GM18951 (cell line): ENCODE data around the gene MSGN1.

Experiments
- POLR2A ChIP-seq: IDR thresholded peaks from 4 replicates; pipeline ENCODE4 v1.6.1; 2011; ENCODE audit warnings: mild to moderate bottlenecking; ENCODE audit not compliant: insufficient read length, insufficient read depth; ENCODE audit errors: extremely low read depth
- in situ Hi-C: fragments of 300-500 bp; cut with MboI; formaldehyde crosslinking; loops from one replicate; pipeline ENCODE4 v1.12.0; 2022; ENCODE audit warnings: low sequenced_read_pairs, mixed read lengths, inconsistent platforms; ENCODE audit not compliant: unreplicated experiment

Gene MSGN1

DNA sequence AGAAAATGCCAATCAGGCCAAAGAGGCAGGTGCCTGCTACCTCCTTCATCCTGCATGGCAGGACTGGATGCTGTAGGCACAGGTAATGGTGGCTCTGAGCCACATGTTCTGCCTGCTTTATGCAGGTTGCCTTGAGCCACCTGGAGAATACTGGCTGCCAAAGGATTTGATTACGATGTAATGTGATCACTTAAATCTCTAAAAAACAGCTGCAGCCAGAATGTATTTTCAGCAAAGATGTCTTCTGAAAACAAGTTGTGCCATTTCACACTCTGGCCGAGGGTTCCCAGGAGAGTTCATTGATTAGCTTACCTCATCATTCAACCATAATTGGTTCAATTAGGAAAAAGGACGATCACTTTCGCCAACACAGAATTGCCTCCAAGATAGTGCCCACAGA, 17.9 kb upstream of the MSGN1 start:
- in situ Hi-C loops: no loop called here
- no peak for TF ChIP-seq POLR2A

DNA sequence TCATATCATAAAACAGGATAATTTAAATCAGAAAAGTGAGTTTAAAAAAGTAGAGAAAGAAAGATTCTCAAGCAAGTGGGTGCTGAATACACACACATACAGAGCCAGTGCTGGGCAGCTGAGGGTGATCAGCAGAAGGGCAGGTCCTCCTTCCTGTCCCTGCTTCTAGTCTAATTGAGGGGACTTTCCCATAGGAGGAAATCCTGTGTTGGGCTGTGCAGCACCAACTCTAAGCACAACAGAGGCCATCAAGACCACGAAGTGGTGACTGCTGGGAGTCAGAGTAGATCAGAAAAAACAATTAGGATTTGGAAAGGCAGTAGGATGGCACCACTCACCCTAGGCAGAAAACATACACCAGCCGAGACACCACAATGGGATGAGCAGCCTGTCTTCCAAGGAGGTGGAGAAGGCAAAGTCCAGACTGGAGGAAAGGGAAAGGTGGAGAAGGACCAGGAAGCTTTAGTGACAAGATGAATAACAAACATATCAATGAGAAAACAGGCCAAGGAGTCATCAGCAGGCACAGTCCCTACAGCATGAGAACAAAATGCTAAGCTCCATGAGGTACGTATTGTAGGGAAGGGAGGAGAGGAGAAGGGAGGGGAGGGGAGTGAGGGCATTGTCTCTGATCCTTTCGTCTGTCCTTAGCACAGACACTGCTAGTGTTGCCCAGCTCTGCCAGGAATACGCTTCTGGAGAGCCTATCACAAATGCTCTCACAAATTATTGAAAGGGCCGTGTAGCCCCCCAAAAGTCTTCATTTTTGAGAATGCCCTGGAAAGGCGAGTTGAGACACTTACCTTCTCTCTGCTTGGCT, 16.7 kb upstream of the MSGN1 start:
- TF ChIP-seq POLR2A: no peak
- in situ Hi-C loops: no loop called here

DNA sequence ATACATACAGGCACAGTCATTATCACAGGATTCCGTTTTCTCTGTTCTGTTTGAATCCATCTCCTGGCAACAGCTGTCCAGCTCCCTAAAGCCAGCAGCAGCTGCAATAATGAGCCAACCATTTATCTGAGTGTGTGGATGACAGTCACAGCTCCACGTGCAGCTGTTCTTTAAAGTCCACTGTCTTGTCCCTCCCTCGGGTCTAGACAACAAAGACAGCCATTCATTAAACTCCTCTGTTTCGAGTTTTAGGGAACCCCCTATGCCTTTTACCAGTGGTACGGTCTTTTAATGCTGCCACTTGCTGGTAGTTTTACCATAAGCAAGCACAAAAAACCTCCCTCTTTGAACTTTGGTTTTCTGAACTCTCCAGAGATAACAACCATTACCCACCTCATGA, 16.0 kb upstream of the MSGN1 start:
- TF ChIP-seq POLR2A: no peak
- in situ Hi-C loops: no loop called here

DNA sequence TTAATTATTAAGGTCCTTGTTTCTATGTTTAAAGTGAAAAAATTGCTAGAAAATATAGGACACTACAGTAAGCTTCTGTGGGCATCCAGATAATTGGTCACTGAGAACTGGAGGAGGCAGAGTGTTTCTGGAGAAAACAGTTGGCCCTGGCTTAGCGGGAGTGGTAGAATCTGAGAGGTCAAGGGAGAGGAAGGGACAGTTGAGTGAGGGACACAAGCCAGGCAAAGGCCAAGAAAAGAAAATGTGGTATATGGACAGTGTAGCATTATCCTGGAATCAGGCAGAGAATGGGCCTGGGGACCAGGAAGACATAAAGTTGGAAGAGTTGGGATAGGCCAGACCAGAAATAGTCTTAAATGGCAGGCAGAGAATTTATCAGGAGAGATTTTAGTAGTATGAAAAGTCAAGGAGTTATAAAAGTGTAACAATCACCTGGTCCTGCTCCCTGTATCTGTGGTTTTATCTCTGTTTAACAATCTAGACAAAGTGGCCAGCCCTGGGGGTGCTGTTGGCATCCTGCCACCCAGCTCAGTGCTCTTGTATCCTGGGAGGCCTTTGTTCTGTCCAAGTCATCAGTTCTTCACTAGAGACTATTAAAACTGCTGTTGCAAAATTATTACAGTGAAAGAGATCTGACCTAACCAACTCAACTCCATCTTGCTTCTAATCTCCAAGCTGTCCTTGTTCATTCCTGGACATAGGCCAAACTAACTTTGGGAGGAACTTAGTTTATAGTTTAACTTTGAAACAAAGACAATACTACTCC, 15.4 kb upstream of the MSGN1 start:
- in situ Hi-C loops: no loop called here
- no peak for TF ChIP-seq POLR2A

DNA sequence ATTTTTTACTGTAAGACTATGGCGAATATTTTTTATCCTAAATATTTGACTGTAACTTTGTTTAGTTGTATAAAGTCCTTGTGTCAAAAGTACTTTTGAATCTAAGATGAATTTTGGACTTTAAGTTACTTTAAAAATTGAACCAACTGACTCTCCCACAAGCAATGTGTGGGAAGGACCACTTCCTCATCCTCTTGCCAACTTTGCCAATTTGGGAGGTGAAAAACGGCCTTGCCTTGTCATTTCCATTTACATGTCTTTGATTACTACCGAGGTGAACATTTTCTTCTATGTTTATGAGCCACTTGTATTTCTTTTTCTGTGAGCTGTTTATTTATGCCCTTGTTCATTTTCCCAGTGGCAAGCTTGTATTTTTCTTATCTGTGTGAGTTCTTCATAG, 12.8 kb upstream of the MSGN1 start:
- TF ChIP-seq POLR2A: no peak
- in situ Hi-C loops: no loop called here

DNA sequence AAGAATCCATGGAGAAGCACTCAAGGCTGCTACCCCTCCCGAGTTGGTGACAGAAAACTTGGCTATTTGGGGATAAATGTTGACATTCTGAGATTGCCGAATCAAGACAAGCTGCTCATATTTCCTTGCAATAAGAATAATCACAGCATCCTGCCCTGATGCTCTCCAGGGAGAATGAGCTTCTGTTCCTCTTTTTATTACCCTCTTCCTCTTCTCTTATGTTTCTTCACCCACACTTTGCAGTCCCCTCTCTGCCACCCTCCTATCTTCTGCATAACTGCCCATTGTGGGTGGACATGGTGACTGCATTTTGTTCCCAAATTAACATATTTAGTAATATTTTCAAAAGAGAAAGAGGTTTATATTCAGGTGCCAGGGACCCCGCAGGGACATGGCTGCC, 11.9 kb upstream of the MSGN1 start:
- no peak for TF ChIP-seq POLR2A
- in situ Hi-C loops: no loop called here

DNA sequence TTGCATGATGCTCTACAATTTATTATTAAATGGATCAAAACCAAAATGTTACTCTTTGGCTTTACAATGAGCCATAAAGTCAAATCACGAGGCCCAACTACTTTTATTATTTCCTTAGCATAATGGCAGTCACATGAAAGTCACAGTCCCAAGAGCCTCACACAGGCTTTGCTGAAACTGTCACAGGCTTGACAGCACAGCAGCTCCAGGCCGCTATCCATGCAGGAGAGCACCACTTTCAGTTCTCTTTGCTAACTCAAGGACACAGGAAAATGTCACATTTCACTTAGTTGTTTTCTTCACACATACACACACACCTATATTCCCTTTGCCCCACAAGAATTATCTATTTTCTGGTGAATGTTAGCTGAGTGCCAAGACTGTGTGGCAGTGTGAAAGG, 11.1 kb upstream of the MSGN1 start:
- in situ Hi-C loops: no loop called here
- no peak for TF ChIP-seq POLR2A

DNA sequence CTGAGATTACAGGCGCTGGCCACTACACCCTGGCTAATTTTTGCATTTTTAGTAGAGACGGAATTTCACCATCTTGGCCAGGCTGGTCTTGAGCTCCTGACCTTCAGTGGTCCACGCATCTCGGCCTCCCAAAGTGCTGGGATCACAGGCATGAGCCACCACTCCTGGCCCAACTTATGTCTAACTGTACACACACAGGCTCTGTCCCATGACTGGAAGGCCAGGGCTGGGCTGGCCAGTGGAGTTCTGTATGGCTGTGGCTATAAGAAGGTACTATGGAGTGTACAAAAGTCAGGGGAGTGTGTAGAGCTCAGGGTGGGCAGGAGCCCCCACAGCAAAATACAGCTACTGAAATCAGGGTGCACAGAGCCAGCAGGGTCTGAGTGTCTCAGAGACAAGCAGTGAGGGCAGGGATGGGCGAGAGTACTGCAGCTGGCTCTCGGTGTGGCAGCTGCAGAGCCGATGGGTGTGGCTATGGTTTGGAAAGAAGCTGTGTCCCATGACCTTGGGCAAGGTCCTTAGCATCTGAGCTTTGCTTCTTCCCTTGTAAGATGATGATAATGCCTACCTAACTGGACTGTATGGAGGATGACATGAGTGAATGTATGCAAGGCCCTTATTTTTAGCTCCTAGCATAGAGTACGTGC, 10.4 kb upstream of the MSGN1 start:
- in situ Hi-C loops: no loop called here

DNA sequence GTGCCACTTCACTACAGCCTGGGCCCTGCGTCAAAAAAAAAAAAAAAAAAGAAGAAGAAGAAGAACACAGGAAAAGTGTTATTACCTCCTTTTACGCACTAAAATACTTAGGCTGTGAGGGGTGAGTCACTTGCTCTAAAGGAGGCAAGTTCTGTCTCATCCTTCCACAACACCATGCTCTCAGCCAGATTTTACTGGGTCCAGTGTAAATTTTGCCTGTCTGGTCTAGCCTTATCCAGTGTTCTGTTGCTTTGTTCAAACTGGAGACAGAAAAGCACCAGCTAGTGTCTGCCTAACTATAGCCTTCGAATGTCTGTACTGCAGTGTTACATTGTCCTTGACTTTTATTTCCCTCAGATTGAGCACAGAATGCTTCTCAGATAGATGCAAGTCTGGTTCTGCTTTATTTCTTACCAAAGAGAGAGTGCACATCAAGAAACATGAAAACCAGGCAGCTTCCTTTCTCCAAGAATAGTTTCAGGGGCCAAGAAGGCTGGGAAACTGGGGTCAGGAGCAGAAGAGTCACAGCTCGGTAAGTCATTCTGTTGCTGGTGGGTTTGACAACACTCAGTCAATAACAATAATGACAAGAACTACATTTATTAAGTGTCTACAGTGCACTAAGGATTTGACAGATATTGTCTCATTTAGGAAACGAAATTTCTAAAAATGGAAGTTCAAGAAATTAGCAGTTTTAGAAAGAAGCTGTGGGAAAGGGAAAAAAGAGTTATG, 3.1 kb upstream of the MSGN1 start:
- in situ Hi-C loops: no loop called here
- TF ChIP-seq POLR2A: no peak

More for the DNA sequence above, 10.4 kb upstream of the MSGN1 start:
- TF ChIP-seq POLR2A: no peak

DNA sequence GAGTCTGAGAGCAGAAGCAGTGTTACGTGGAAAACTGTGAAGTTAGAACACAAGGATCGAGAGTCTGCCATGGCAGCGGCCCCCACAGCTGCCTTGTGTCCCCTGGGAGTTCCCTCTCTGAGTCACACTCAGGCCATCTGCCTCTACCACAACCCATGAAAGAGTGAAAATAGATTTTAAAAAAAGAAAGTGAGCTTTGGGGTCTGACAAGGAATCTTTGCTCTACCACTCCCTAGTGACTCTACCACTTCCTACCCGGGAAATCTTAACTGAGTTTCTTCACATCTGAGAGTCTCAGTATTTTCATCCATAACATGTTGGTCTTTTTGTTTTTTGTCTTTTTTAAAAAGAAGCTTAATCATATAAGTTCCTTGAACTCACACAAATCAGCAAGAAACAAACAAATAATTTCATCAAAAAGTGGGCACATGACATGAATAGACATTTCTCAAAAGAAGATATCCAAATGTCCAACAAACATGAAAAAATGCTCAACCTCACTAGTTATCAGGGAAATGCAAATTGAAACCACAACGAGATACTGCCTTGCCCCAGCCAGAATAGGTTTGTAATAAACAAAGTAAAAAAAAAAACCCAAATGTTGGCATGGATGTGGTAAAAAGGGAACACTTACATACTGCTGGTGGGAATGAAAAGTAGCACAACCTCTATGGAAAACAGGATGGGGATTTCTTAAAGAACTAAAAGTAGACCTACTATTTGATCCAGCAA, 2.4 kb upstream of the MSGN1 start:
- no peak for TF ChIP-seq POLR2A
- in situ Hi-C loops: no loop called here

DNA sequence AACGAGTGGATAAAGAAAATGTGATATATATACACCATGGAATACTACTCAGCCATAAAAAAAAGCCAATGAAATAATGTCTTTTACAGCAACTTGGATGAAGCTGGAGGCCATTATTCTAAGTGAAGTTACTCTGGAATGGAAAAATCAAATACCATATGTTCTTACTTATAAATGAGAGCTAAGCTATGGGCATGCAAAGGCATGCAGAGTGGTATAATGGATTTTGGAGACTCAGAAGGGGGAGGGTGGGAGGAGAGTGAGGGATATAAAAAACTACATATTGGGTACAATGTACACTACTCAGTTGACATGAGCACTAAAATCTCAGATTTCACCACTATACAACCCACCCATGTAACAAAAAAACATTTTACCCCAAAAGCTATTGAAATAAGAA, 1.7 kb upstream of the MSGN1 start:
- in situ Hi-C loops: no loop called here
- TF ChIP-seq POLR2A: no peak

DNA sequence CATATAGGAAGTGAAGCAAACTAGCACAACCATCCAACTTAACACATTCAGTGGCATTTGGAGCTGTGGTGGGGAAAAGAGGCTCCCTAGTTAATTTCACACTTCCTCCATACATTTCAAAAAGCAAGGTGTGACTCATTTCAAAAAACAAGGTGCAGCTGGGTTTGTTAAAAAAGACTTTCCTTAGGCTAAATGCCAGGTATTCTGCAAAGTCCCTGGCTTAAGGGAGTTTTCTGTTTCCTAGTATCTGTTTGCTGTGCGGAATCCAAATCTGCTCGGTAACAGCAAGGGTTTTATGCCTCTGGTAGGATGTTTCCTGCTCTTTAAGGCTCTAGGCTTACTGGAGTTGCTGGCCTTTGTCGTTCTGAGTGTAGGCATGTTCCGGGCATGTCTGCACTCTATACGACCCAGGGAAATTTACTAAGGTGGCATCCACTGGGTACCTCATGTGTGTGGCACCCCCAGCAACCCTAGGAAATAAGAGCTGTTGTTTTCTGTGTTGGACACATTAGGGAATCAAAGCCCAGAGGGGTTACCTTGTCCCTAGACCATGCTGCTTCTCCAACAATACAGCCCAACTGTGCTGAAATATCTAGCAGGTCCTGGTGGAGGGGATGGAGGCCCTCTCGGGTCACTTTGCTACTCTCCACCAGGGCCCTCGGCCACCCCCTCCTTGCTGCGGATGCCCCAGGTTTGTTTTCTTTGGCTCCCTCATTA, 634 bp upstream of the MSGN1 start:
- no peak for TF ChIP-seq POLR2A
- in situ Hi-C loops: no loop called here
